Common myeloid progenitor, CD34-positive (primary cell): ENCODE data around the gene RECQL5.

Experiments used
- CTCF ChIA-PET: fragments of 350-600 bp; sonication (Branson Sonifier 250); formaldehyde crosslinking; loops from one replicate; lab custom pipeline; 2021; ENCODE audit warnings: antibody characterized with exemption; lab: Charles Lee
- POLR2A ChIA-PET: fragments of 350-600 bp; sonication (Branson Sonifier 250); formaldehyde crosslinking; loops from one replicate; lab custom pipeline; 2021; ENCODE audit warnings: antibody characterized with exemption; lab: Charles Lee
- DNase-seq, 3 donors: peaks; one replicate each; pipeline versions ENCODE4 v3.0.0 to v3.0.0-alpha.2; 2013
- H3K27ac ChIP-seq, 2 experiments: 1 replicate in 1 of 2; 2 replicates in 1 of 2; pipeline ENCODE4 v1.7.0; 2013; ENCODE audit warnings: inconsistent platforms in 2 of 2, low read length in 2 of 2, mild to moderate bottlenecking in 2 of 2, low read depth in 1 of 2, moderate library complexity in 1 of 2; ENCODE audit not compliant: severe bottlenecking in 2 of 2, insufficient read depth in 1 of 2, poor library complexity in 1 of 2
- H3K27me3 ChIP-seq, 5 experiments: replicated peaks in 2 of 5; 1 replicate in 3 of 5; 2 replicates in 2 of 5; pipeline versions ENCODE4 v1.6.1 to v1.7.0; 2013; ENCODE audit warnings: low read length in 4 of 5, mild to moderate bottlenecking in 2 of 5, moderate library complexity in 2 of 5, inconsistent platforms in 1 of 5; ENCODE audit not compliant: insufficient read depth in 5 of 5, control insufficient read depth in 4 of 5
- H3K36me3 ChIP-seq, 4 experiments: 1 replicate in 2 of 4; 2 replicates in 2 of 4; pipeline versions ENCODE4 v1.6.1 to v1.7.0; 2013; ENCODE audit warnings: low read length in 3 of 4, control low read depth in 1 of 4, mild to moderate bottlenecking in 1 of 4; ENCODE audit not compliant: control insufficient read depth in 4 of 4, insufficient read depth in 4 of 4
- H3K4me1 ChIP-seq, 4 experiments: 1 replicate in 3 of 4; 2 replicates in 1 of 4; pipeline versions ENCODE4 v1.6.1 to v1.7.1; 2013; ENCODE audit warnings: low read length in 3 of 4, mild to moderate bottlenecking in 3 of 4, control low read depth in 1 of 4, inconsistent platforms in 1 of 4, moderate library complexity in 1 of 4; ENCODE audit not compliant: control insufficient read depth in 4 of 4, insufficient read depth in 4 of 4; ENCODE audit errors: control extremely low read depth in 1 of 4
- H3K4me3 ChIP-seq, 7 experiments: 1 replicate in 4 of 7; 2 replicates in 3 of 7; pipeline versions ENCODE4 v1.5.1 to v1.7.0; 2013; ENCODE audit warnings: mild to moderate bottlenecking in 7 of 7, low read length in 6 of 7, moderate library complexity in 6 of 7, inconsistent platforms in 2 of 7, low read depth in 2 of 7, control low read depth in 1 of 7; ENCODE audit not compliant: insufficient read depth in 4 of 7, control insufficient read depth in 1 of 7; ENCODE audit errors: extremely low read depth in 1 of 7
- H3K9me3 ChIP-seq, 5 experiments: 1 replicate in 4 of 5; 2 replicates in 1 of 5; pipeline versions ENCODE4 v1.6.1 to v1.7.1; 2013; ENCODE audit warnings: low read length in 4 of 5, mild to moderate bottlenecking in 2 of 5, inconsistent platforms in 1 of 5, low read depth in 1 of 5, moderate library complexity in 1 of 5; ENCODE audit not compliant: control insufficient read depth in 4 of 5, insufficient read depth in 2 of 5; ENCODE audit errors: control extremely low read depth in 1 of 5
- WGBS: methylation state at CpG from one replicate; pipeline ENCODE4 v1.1.5; 2013; ENCODE audit not compliant: insufficient coverage; 5-methylcytosine and 5-hydroxymethylcytosine counted together

RECQL5 gene

DNA sequence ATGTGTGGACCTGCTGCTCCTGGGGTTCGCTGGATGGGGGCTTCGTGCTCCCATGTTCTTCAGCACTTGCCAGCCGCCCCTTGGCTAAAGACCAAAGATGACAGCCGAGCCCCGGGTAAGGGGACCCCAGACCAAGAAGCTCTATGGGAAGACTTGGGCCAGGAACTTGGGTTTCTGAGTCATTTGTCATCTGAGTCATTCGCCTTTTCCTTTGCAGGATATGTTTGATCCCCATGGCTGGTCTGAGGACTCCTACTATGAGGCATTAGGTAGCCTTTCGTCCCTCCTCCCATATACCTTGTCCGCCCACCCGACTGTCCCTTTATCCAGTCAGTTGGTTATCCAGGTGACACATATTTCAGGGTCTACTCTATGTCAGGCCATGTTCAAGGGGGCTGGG is 36.6 kb upstream of the RECQL5 start:
- peaks cover 2 to 92% (median 68%) of the 10 kb centered on the region in 4 experiments for H3K36me3 ChIP-seq
- WGBS: 97% methylated on average over 7 of the region's 9 CpGs
- POLR2A ChIA-PET: no interaction called here

DNA sequence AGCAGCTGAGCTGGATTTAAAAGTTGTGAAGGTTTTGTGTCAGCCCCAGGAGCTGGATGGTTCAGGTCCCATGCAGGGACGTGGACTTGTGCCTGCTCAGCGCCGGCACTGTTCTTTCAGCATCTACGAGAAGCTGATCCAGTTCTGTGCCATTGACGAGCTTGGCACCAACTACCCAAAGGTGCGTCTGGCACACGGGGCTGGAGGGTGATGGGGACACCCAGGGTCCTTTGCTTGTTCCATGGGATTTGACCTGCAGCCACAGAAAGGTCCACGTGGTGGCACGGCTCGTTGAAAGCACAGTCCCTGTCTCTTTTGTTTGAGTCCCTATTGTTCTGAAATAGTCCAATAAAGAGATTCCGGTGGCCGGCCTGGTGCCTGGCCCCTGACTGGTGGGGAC is 36.2 kb upstream of the RECQL5 start:
- peaks cover 0 to 24% (median 8%) of the 10 kb centered on the region in 4 experiments for H3K4me1 ChIP-seq
- DNase-seq: no peak
- H3K27ac ChIP-seq: no peak overlapping the region
- H3K9me3 ChIP-seq: no peaks in the 10 kb centered on the region
- ChIA-PET CTCF (interaction anchor here (1.0 to 2.7 kb wide), 2 partner anchors 45 to 47 kb away, joined by 3 to 17 read pairs; no protein-coding TSS in a partner anchor), POLR2A (interaction anchor here (0.6 kb wide), 1 partner anchor 398 kb away, joined by 3 read pairs; no protein-coding TSS in a partner anchor)
- peaks cover 2 to 90% (median 65%) of the 10 kb centered on the region in 4 experiments for H3K36me3 ChIP-seq
- H3K27me3 ChIP-seq: no peaks in the 10 kb centered on the region
- 92% methylated on average over 12 of the region's 12 CpGs for WGBS
- no peak overlapping the region for H3K4me3 ChIP-seq

More for the DNA sequence above, 36.6 kb upstream of the RECQL5 start:
- H3K9me3 ChIP-seq: no peaks in the 10 kb centered on the region
- H3K4me1 ChIP-seq: peaks cover 0 to 26% (median 8%) of the 10 kb centered on the region in 4 experiments
- no peak for DNase-seq
- CTCF ChIA-PET: interaction anchor here (1.0 to 2.7 kb wide), 4 partner anchors 13 to 47 kb away, joined by 3 to 17 read pairs (median 3); no protein-coding TSS in a partner anchor
- no peak overlapping the region for H3K4me3 ChIP-seq
- H3K27me3 ChIP-seq: no peaks in the 10 kb centered on the region
- no peak overlapping the region for H3K27ac ChIP-seq

DNA sequence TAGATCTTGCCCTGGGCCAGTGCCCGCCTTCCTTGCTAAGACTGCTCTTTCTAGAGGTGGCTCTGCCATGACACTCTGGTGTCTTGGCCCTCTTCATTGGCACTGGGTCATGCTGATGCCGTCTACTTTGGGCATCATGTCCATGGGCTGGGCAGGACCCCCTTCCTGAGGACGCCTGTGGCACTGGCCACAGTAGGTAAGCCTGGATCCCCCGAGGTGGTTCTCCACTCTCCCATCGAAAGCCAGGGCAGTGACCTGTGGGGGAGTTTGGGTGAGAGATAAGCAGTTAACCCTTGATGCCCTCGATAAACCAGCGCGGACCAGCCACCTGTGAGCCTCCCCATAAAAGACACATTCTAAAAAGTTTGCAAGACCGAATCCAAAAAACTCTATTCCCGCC is 34.3 kb upstream of the RECQL5 start:
- Histone ChIP-seq H3K27me3 (no peaks in the 10 kb centered on the region), H3K4me3 (no peak overlapping the region), H3K9me3 (no peaks in the 10 kb centered on the region), H3K27ac (no peak overlapping the region), H3K36me3 (peaks cover 4 to 86% (median 65%) of the 10 kb centered on the region in 4 experiments), H3K4me1 (peaks cover 0 to 4% (median under 1%) of the 10 kb centered on the region in 4 experiments)
- WGBS: 96% methylated on average over 9 of the region's 10 CpGs
- POLR2A ChIA-PET: no interaction called here
- no peak for DNase-seq
- CTCF ChIA-PET: no interaction called here

- 100% methylated on average over 3 of the region's 3 CpGs for WGBS
- ChIA-PET CTCF (interaction anchor here (0.8 to 2.1 kb wide), 5 partner anchors 8 to 64 kb away, joined by 3 to 5 read pairs (median 3); no protein-coding TSS in a partner anchor), POLR2A (interaction anchor here (0.6 kb wide), 1 partner anchor 716 kb away, joined by 3 read pairs; no protein-coding TSS in a partner anchor)
- Histone ChIP-seq H3K36me3 (peaks cover 9 to 85% (median 60%) of the 10 kb centered on the region in 4 experiments), H3K27ac (no peak overlapping the region), H3K4me1 (no peaks in the 10 kb centered on the region), H3K4me3 (no peak overlapping the region), H3K9me3 (no peaks in the 10 kb centered on the region), H3K27me3 (no peaks in the 10 kb centered on the region)
- DNase-seq: no peak
These were observed 31.7 kb upstream of the RECQL5 start for GRCh38 chr17:75698659-75699058.

DNA sequence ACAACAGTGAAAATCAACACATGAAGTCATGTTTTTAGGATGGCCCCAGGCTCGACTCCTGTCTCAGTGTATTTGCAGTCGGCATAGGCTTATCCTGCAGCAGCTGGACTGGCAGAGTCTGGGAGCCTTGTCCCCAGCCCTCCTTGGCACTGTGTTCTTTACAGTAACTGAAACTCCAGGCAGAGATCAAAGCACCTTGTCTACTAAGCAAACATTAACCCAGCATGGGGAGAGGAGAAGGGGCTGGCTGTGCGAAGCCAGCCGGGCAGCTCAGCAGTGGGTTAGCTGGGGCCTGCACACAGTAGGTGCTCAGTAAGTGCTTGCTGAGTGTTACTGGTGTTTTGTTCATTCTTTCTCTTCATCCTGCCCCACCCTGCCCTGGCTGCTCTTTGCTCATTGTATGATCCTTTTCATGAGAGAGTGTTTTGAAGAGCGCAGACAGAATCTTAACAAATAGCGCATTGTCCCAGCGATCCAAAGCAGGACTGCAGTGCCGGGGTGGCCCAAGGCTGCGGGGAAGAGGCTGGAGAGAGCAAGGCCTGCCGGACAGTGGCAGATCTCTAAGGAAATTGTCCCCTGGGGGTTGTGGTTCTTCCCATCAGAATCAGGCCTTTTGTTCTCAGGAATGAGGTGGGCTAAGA is 30.8 kb upstream of the RECQL5 start:
- no peaks in the 10 kb centered on the region for H3K9me3 ChIP-seq
- no peak overlapping the region for H3K27ac ChIP-seq
- ChIA-PET CTCF (interaction anchor here (1.5 to 2.1 kb wide), 2 partner anchors 10 to 32 kb away, joined by 3 to 5 read pairs; no protein-coding TSS in a partner anchor), POLR2A (no interaction called here)
- WGBS: 100% methylated on average over 6 of the region's 10 CpGs
- no peaks in the 10 kb centered on the region for H3K4me1 ChIP-seq
- no peak overlapping the region for H3K4me3 ChIP-seq
- peaks cover 13 to 86% (median 62%) of the 10 kb centered on the region in 4 experiments for H3K36me3 ChIP-seq
- no peaks in the 10 kb centered on the region for H3K27me3 ChIP-seq
- DNase-seq: no peak

- Histone ChIP-seq H3K36me3 (peaks cover 13 to 81% (median 45%) of the 10 kb centered on the region in 4 experiments), H3K27ac (no peak overlapping the region), H3K27me3 (no peaks in the 10 kb centered on the region), H3K9me3 (no peaks in the 10 kb centered on the region), H3K4me1 (peaks cover 0 to 12% (median 9%) of the 10 kb centered on the region in 4 experiments), H3K4me3 (no peak overlapping the region)
- 97% methylated on average over 12 of the region's 12 CpGs for WGBS
- POLR2A ChIA-PET: no interaction called here
- CTCF ChIA-PET: interaction anchor here (0.8 to 1.9 kb wide), 3 partner anchors 52 to 62 kb away, joined by 4 to 13 read pairs (median 4); partner anchors contain the start of gene SMIM5
- DNase-seq: no peak
These were observed 28.9 kb upstream of the RECQL5 start for GRCh38 chr17:75695830-75696271.
